Ishikawa (cell line): Measurements from ENCODE around the gene THAP3.

Experiments
- CEBPB ChIP-seq: IDR thresholded peaks from 2 replicates; pipeline ENCODE4 v1.6.1; 2012
- CREB1 ChIP-seq: IDR thresholded peaks from 2 replicates; pipeline ENCODE4 v1.6.1; 2012; ENCODE audit warnings: low read depth
- EGR1 ChIP-seq: IDR thresholded peaks from 2 replicates; pipeline ENCODE4 v1.6.1; 2012
- EP300 ChIP-seq: IDR thresholded peaks from 2 replicates; pipeline ENCODE4 v1.6.1; 2012; ENCODE audit warnings: borderline replicate concordance
- FOXM1 ChIP-seq: IDR thresholded peaks from 2 replicates; pipeline ENCODE4 v1.6.1; 2012; ENCODE audit warnings: low read depth, borderline replicate concordance
- MAX ChIP-seq: IDR thresholded peaks from 2 replicates; pipeline ENCODE4 v1.6.1; 2012
- NFIC ChIP-seq: IDR thresholded peaks from 2 replicates; pipeline ENCODE4 v1.6.1; 2012
- RAD21 ChIP-seq: IDR thresholded peaks from 2 replicates; pipeline ENCODE4 v1.6.1; 2012; ENCODE audit warnings: low read depth
- REST ChIP-seq: IDR thresholded peaks from 2 replicates; pipeline ENCODE4 v1.6.1; 2012; ENCODE audit warnings: low read depth, mild to moderate bottlenecking
- TAF1 ChIP-seq: IDR thresholded peaks from 2 replicates; pipeline ENCODE4 v1.6.1; 2012; ENCODE audit warnings: low read depth, mild to moderate bottlenecking
- TCF12 ChIP-seq: IDR thresholded peaks from 2 replicates; pipeline ENCODE4 v1.6.1; 2012; ENCODE audit warnings: low read depth
- TEAD4 ChIP-seq: IDR thresholded peaks from 2 replicates; pipeline ENCODE4 v1.6.1; 2012
- YY1 ChIP-seq: IDR thresholded peaks from 2 replicates; pipeline ENCODE4 v1.6.1; 2012; ENCODE audit warnings: low read depth
- ZBTB7A ChIP-seq: IDR thresholded peaks from 2 replicates; pipeline ENCODE4 v1.6.1; 2012; ENCODE audit warnings: low read depth
- TF ChIP-seq, protein P1 (sequence below): IDR thresholded peaks from 2 replicates; pipeline ENCODE4 v1.6.1; 2012

The THAP3 gene

GRCh38 chr1:6622396-6623152 lies 2.1 kb upstream of the THAP3 start:
- no peak for TF ChIP-seq RAD21
- no peak for TF ChIP-seq REST
- no peak for TF ChIP-seq EP300
- no peak for TF ChIP-seq MAX
- TF ChIP-seq, protein P1, sequence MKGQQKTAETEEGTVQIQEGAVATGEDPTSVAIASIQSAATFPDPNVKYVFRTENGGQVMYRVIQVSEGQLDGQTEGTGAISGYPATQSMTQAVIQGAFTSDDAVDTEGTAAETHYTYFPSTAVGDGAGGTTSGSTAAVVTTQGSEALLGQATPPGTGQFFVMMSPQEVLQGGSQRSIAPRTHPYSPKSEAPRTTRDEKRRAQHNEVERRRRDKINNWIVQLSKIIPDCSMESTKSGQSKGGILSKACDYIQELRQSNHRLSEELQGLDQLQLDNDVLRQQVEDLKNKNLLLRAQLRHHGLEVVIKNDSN = no peak
- no peak for TF ChIP-seq TAF1

DNA sequence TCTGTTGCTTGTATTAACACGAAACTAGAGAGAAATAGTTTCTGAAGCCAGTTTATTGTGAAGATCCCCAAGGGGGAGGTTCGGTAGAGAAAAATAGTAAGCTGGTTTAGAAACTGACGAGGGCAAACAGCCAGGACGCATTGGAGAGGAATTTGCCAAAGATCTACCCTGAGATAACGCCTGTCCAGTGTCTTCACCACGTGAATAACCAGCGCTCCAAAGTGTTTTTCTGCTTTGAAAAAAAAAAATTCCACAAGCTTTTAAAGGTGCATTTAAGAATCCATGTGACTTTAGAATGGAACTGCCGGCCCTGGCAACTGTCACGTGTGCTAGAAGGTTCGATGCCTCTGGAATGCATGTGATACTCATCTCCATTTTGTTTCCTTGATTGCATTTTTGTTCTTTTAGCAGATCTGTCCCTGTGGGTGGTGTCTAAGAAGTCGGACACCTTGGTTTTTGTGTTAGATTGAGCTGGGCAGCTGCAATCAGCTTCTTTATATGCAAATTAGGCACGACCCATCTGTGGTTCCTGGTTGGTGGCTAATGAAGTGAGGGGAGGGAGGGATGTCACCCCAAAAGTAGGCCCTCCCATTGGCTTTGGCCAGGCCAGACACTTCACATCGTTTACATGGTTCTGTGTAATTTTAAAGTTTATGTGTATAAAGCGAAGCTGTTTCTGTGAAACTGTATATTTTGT lies 1.3 kb upstream of the THAP3 start:
- TF ChIP-seq FOXM1 = no peak
- TF ChIP-seq, protein P1 = no peak
- TF ChIP-seq TEAD4 = no peak
- no peak for TF ChIP-seq TAF1
- TF ChIP-seq NFIC = no peak
- TF ChIP-seq YY1 = no peak
- no peak for TF ChIP-seq EP300
- TF ChIP-seq MAX = no peak
- no peak for TF ChIP-seq ZBTB7A
- TF ChIP-seq CEBPB = no peak
- TF ChIP-seq RAD21 = no peak
- no peak for TF ChIP-seq TCF12
- TF ChIP-seq REST = no peak
- TF ChIP-seq EGR1 = no peak
- TF ChIP-seq CREB1 = no peak

DNA sequence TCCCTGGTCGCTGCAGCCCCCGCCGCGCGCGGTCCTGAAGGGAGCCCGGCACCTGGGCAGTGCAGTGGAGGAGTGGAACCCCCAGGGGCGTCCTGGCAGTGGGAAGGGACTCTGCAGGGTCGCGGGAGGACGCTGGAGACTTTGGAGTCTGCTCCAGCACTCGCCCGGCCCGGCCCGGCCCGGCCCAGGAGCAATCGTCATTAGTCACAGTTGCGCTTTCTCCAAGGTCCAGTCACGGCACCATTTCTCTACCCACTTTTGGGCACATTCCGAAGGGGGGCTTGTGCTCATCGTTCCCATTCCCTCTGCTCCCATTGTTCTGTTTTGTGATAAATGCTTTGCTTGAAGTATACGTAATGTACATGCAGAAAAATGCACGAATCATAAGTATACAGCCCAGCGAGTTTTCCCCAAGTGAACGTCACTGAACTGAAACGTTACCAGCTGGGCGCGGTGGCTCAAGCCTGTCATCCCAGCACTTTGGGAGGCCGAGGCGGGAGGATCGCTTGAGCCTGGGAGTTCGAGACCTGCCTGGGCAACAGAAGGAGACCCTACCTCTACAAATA lies 999 bp downstream of the THAP3 start:
- TF ChIP-seq ZBTB7A (0 out of 2 replicates have a peak, but pooled peaks have one; percentile 30), EGR1 (no peak)

GRCh38 chr1:6627031-6627430 lies 2.4 kb downstream of the THAP3 start:
- no peak for TF ChIP-seq NFIC
- TF ChIP-seq TCF12 = no peak
- no peak for TF ChIP-seq TEAD4
- no peak for TF ChIP-seq TAF1
- TF ChIP-seq YY1 = no peak

DNA sequence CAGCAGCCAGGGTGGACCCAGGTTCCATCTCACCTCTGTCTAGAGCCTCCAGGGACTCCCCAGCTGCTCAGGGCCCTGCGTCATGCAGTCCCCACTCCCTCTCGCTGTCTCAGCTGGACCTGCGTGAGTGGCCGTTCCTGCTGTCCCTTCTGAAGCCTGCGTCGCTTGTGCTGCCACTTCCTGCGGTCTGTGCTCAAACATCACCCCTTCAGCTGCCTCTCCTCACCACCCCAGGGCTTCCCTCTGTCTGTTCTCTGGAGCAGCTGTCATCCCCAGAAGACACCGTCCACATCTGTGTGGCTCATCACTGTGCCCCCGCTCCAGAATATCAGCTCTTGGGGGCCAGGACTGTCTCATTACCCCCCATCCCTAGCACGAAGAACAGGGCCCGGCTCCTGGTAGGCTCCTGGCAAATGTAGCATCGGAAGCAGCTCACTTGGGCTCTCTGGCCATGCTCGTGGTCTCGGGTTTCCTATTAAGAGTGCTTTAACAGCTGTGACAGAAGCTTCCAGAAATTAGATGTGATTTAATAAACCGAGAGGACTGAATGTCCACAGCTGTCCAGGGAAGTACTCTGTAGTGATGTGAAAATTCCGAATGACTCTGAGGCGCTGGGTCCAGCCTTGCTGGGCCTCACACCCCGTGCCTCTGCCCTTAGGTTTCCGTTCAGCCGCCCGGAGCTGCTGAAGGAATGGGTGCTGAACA lies 3.3 kb downstream of the THAP3 start:
- TF ChIP-seq NFIC (no peak), RAD21 (no peak), CEBPB (no peak), MAX (no peak), ZBTB7A (no peak), EP300 (no peak), TEAD4 (no peak), REST (no peak), FOXM1 (no peak), TAF1 (no peak), CREB1 (no peak)
- TF ChIP-seq, protein P1 = no peak
